Activated naive CD8-positive, alpha-beta T cell (primary cell): Measurements from ENCODE around the gene CYTH1.
A peak's percentile ranks its signal among the peaks of the same experiment; 100 is the strongest.

ENCODE experiments used
- H3K27ac Mint-ChIP-seq: one replicate; pipeline ENCODE4 v1.8.0; 2021; ENCODE audit warnings: mixed read lengths
- H3K27me3 Mint-ChIP-seq: one replicate; pipeline ENCODE4 v1.8.0; 2021; ENCODE audit warnings: mixed read lengths
- H3K36me3 Mint-ChIP-seq: one replicate; pipeline ENCODE4 v1.8.0; 2021; ENCODE audit warnings: mixed read lengths
- H3K4me1 Mint-ChIP-seq: one replicate; pipeline ENCODE4 v1.8.0; 2021; ENCODE audit warnings: low read depth, mixed read lengths
- H3K4me3 Mint-ChIP-seq: one replicate; pipeline ENCODE4 v1.8.0; 2021; ENCODE audit warnings: mild to moderate bottlenecking, mixed read lengths
- H3K9me3 Mint-ChIP-seq: one replicate; pipeline ENCODE4 v1.8.0; 2021; ENCODE audit warnings: low read depth, mixed read lengths

Gene CYTH1

GRCh38 chr17:78670850-78671725 is 111.0 kb downstream of the CYTH1 start:
- Mint-ChIP-seq H3K27ac (peak overlapping the region; percentile 28), H3K27me3 (no peaks in the 10 kb centered on the region), H3K36me3 (peaks cover 5% of the 10 kb centered on the region), H3K4me3 (no peak overlapping the region), H3K9me3 (no peaks in the 10 kb centered on the region), H3K4me1 (peaks cover 14% of the 10 kb centered on the region)

- H3K27ac Mint-ChIP-seq: peak overlapping the region; percentile 28
- H3K9me3 Mint-ChIP-seq: no peaks in the 10 kb centered on the region
- peaks cover 5% of the 10 kb centered on the region for H3K36me3 Mint-ChIP-seq
- peaks cover 23% of the 10 kb centered on the region for H3K4me1 Mint-ChIP-seq
- no peak overlapping the region for H3K4me3 Mint-ChIP-seq
- H3K27me3 Mint-ChIP-seq: no peaks in the 10 kb centered on the region
These were observed 112.0 kb downstream of the CYTH1 start for GRCh38 chr17:78669975-78670518.

- Mint-ChIP-seq H3K27me3 (no peaks in the 10 kb centered on the region), H3K9me3 (no peaks in the 10 kb centered on the region), H3K27ac (peak overlapping the region; percentile 28), H3K36me3 (peaks cover 5% of the 10 kb centered on the region), H3K4me1 (peaks cover 25% of the 10 kb centered on the region), H3K4me3 (no peak overlapping the region)
These were observed 112.7 kb downstream of the CYTH1 start for GRCh38 chr17:78669256-78669974.

GRCh38 chr17:78668847-78669246 is 113.2 kb downstream of the CYTH1 start:
- Mint-ChIP-seq H3K4me3 (no peak overlapping the region), H3K27me3 (no peaks in the 10 kb centered on the region), H3K27ac (no peak overlapping the region), H3K9me3 (no peaks in the 10 kb centered on the region), H3K36me3 (peaks cover 5% of the 10 kb centered on the region), H3K4me1 (peaks cover 25% of the 10 kb centered on the region)

- Mint-ChIP-seq H3K27ac (peak overlapping the region; percentile 72), H3K36me3 (peaks cover 2% of the 10 kb centered on the region), H3K9me3 (no peaks in the 10 kb centered on the region)
These were observed 114.1 kb downstream of the CYTH1 start for GRCh38 chr17:78667741-78668640.

GRCh38 chr17:78667091-78667490 is 115.0 kb downstream of the CYTH1 start:
- H3K27me3 Mint-ChIP-seq: no peaks in the 10 kb centered on the region
- no peaks in the 10 kb centered on the region for H3K9me3 Mint-ChIP-seq
- peak overlapping the region; percentile 84 for H3K27ac Mint-ChIP-seq
- peaks cover 2% of the 10 kb centered on the region for H3K36me3 Mint-ChIP-seq
- H3K4me3 Mint-ChIP-seq: no peak overlapping the region
- peaks cover 25% of the 10 kb centered on the region for H3K4me1 Mint-ChIP-seq

More at GRCh38 chr17:78667741-78668640, 114.1 kb downstream of the CYTH1 start:
- Mint-ChIP-seq H3K27me3 (no peaks in the 10 kb centered on the region), H3K4me1 (peaks cover 25% of the 10 kb centered on the region), H3K4me3 (no peak overlapping the region)

- Mint-ChIP-seq H3K9me3 (no peaks in the 10 kb centered on the region), H3K4me1 (peaks cover 25% of the 10 kb centered on the region), H3K4me3 (peak overlapping the region; percentile 73), H3K27ac (peak overlapping the region; percentile 84), H3K36me3 (peaks cover 2% of the 10 kb centered on the region), H3K27me3 (no peaks in the 10 kb centered on the region)
These were observed 115.8 kb downstream of the CYTH1 start for GRCh38 chr17:78665952-78666920.

GRCh38 chr17:78665387-78665951 is 116.6 kb downstream of the CYTH1 start:
- H3K27ac Mint-ChIP-seq: peak overlapping the region; percentile 84
- no peaks in the 10 kb centered on the region for H3K9me3 Mint-ChIP-seq
- no peaks in the 10 kb centered on the region for H3K27me3 Mint-ChIP-seq
- peaks cover 25% of the 10 kb centered on the region for H3K4me1 Mint-ChIP-seq
- H3K4me3 Mint-ChIP-seq: peak overlapping the region; percentile 73
- H3K36me3 Mint-ChIP-seq: peaks cover 2% of the 10 kb centered on the region

GRCh38 chr17:78664476-78665386 is 117.3 kb downstream of the CYTH1 start:
- Mint-ChIP-seq H3K36me3 (peaks cover 2% of the 10 kb centered on the region), H3K9me3 (no peaks in the 10 kb centered on the region), H3K27ac (no peak overlapping the region), H3K27me3 (no peaks in the 10 kb centered on the region), H3K4me1 (peaks cover 25% of the 10 kb centered on the region), H3K4me3 (no peak overlapping the region)

- Mint-ChIP-seq H3K27me3 (no peaks in the 10 kb centered on the region), H3K4me3 (no peak overlapping the region), H3K27ac (no peak overlapping the region), H3K4me1 (peaks cover 13% of the 10 kb centered on the region), H3K36me3 (peaks cover under 1% of the 10 kb centered on the region), H3K9me3 (no peaks in the 10 kb centered on the region)
These were observed 120.8 kb downstream of the CYTH1 start for GRCh38 chr17:78661093-78661770.

- Mint-ChIP-seq H3K4me1 (no peaks in the 10 kb centered on the region), H3K36me3 (no peaks in the 10 kb centered on the region), H3K27ac (no peak overlapping the region), H3K27me3 (no peaks in the 10 kb centered on the region), H3K4me3 (no peak overlapping the region), H3K9me3 (no peaks in the 10 kb centered on the region)
These were observed 122.5 kb downstream of the CYTH1 start for GRCh38 chr17:78659546-78659945.

- H3K4me1 Mint-ChIP-seq: no peaks in the 10 kb centered on the region
- no peaks in the 10 kb centered on the region for H3K27me3 Mint-ChIP-seq
- no peak overlapping the region for H3K4me3 Mint-ChIP-seq
- H3K27ac Mint-ChIP-seq: no peak overlapping the region
- no peaks in the 10 kb centered on the region for H3K9me3 Mint-ChIP-seq
- H3K36me3 Mint-ChIP-seq: peaks cover 2% of the 10 kb centered on the region
These were observed 123.7 kb downstream of the CYTH1 start for GRCh38 chr17:78658281-78658785.
